Mononuclear cell (primary cell): ENCODE results near the gene CTNNA1. TPM values are rescaled to one million over a fixed set of nuclear protein-coding genes. Genes with fewer than 3 reads are reported as not detected.

Experiments used
- H3K27me3 ChIP-seq: 2 replicates; pipeline ENCODE4 v1.6.0; 2011; ENCODE audit warnings: low read length, control low read depth; ENCODE audit not compliant: insufficient read depth
- H3K4me1 ChIP-seq: 2 replicates; pipeline ENCODE4 v1.5.1; 2011; ENCODE audit warnings: mild to moderate bottlenecking, low read length, control low read depth; ENCODE audit not compliant: insufficient read depth
- H3K4me3 ChIP-seq: 2 replicates; pipeline ENCODE4 v1.5.1; 2011; ENCODE audit warnings: mild to moderate bottlenecking, low read length, moderate library complexity
- H3K9me3 ChIP-seq: 2 replicates; pipeline ENCODE4 v1.5.1; 2011; ENCODE audit warnings: low read depth, mild to moderate bottlenecking, control low read depth, low read length
- total RNA-seq: library from RNA; depleted of rRNA; stranded (reverse); fragments of >200 nt; gene quantifications from one replicate; pipeline ENCODE4 v1.2.3, GENCODE V29; 2012

Gene CTNNA1
- total RNA-seq, 1 donor, result 67.2 TPM

DNA sequence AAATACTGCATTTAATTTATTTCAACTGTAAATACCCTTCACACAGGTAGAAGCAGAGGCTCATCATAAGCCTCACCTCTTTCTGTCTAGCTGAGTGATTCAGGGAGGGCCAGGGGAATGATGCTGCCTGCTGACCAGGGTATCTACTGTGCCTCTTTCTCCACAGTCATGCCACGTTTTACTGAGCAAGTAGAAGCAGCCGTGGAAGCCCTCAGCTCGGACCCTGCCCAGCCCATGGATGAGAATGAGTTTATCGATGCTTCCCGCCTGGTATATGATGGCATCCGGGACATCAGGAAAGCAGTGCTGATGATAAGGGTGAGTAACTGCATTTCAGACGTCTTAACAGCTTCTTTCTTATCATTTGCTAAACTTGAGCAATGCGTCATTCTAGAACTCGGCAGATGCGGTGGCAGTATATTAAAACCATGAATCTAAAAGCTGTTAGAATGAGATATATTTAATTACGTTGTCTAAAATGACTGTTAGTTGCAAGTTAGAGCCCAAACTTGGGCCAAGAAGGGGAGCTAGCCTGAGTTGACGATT lies 171.9 kb downstream of the CTNNA1 start:
- Histone ChIP-seq H3K4me3 (no peak overlapping the region), H3K27me3 (no peaks in the 10 kb centered on the region), H3K9me3 (no peaks in the 10 kb centered on the region), H3K4me1 (no peaks in the 10 kb centered on the region)

- Histone ChIP-seq H3K27me3 (no peaks in the 10 kb centered on the region), H3K4me1 (no peaks in the 10 kb centered on the region), H3K4me3 (no peak overlapping the region), H3K9me3 (no peaks in the 10 kb centered on the region)
Observed at GRCh38 chr5:138926257-138926656, 173.0 kb downstream of the CTNNA1 start.

- Histone ChIP-seq H3K4me1 (no peaks in the 10 kb centered on the region), H3K4me3 (no peak overlapping the region), H3K9me3 (no peaks in the 10 kb centered on the region), H3K27me3 (no peaks in the 10 kb centered on the region)
Observed at GRCh38 chr5:138926688-138927448, 173.6 kb downstream of the CTNNA1 start.

- no peak overlapping the region for H3K4me3 ChIP-seq
- H3K4me1 ChIP-seq, result no peaks in the 10 kb centered on the region
- no peaks in the 10 kb centered on the region for H3K9me3 ChIP-seq
- H3K27me3 ChIP-seq, result no peaks in the 10 kb centered on the region
Observed at GRCh38 chr5:138927544-138927943, 174.3 kb downstream of the CTNNA1 start.

DNA sequence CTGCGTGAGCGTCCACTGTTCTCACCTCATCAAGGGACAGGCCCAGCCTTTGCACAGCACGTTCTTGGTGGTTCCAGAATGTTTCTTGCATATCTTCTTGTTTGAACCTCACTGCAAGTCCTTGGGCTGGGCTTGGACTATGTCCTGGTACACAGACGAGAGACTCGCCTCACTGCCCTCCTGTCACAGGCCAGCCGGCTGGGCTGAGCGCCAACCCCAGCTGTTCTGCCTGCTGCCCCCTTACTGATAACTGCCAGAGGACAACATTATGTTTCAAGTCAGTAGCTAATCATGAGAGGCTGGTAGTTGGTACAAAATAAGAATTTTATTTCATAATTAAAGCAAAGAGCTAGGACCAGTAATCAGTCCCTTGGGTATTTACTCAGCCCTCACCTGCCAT lies 174.8 kb downstream of the CTNNA1 start:
- H3K27me3 ChIP-seq, result no peaks in the 10 kb centered on the region
- H3K4me3 ChIP-seq, result no peak overlapping the region
- H3K9me3 ChIP-seq, result no peaks in the 10 kb centered on the region
- no peaks in the 10 kb centered on the region for H3K4me1 ChIP-seq

DNA sequence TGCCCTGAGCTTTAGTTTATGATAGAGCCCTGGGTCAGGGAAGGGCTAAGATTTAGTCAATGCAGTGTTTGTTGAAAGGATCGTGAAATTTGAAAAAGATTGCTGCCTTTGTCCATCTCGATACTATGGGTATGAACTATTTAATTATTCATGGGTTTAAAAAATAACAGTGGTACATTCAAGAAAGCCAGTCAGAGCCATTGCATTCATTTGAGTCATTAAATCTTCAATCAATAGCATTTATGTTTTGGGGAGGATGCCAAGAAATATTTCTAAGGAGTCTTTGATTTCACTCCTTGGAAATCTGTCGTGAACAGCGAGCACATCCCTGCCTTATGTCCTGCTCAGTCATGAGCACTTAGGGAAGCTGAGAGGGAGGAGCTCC lies 176.3 kb downstream of the CTNNA1 start:
- H3K9me3 ChIP-seq, result no peaks in the 10 kb centered on the region
- H3K4me1 ChIP-seq, result no peaks in the 10 kb centered on the region
- H3K27me3 ChIP-seq, result no peaks in the 10 kb centered on the region
- H3K4me3 ChIP-seq, result no peak overlapping the region

DNA sequence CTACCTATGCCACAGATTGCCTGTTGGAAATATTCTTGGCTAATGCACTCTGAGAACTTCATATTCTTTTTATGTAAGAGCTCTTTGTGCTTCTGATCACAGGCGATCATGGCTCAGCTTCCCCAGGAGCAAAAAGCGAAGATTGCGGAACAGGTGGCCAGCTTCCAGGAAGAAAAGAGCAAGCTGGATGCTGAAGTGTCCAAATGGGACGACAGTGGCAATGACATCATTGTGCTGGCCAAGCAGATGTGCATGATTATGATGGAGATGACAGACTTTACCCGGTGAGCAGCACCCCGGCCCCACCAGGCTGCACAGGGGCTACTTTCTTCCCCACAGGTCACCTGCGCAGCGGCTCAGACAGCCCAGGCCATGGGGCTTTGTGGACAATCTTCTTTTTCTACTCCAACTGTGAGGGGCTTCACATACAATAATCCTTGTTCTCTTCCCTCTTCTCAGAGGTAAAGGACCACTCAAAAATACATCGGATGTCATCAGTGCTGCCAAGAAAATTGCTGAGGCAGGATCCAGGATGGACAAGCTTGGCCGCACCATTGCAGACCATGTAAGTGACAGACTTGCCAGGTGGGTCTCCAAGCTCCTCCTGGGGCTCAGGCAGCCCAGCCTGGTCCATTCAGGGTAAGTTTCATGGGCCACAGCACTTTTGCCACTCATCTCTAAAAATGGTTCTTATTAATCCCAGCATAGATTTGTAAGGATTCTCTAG lies 177.3 kb downstream of the CTNNA1 start:
- Histone ChIP-seq H3K27me3 (no peaks in the 10 kb centered on the region), H3K4me1 (no peaks in the 10 kb centered on the region), H3K9me3 (no peaks in the 10 kb centered on the region), H3K4me3 (no peak overlapping the region)

DNA sequence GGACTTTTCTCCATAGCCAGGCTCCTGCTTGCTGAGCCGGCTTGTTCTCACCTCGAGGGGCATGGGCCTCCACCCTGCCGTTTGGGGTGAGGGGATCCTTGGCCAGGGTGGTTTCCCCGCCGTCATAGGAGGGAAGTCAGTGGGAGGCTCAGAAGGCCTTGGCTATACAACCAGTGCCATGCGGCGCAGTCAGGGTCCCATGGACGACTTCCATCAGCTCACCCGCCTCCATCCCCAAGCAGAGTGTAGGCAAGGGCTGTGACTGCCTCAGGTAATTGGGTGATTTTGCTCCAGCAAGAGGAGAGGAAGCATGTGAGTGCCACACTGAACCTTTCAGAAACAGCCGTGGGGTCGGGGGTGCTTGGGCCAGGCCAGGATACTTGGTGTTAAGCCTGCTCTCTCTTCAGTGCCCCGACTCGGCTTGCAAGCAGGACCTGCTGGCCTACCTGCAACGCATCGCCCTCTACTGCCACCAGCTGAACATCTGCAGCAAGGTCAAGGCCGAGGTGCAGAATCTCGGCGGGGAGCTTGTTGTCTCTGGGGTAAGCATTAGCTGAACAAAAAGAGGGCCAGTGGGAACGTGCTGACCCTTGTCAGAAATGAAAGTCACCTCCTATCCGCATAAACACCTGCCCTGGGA lies 179.1 kb downstream of the CTNNA1 start:
- H3K27me3 ChIP-seq, result no peaks in the 10 kb centered on the region
- H3K4me3 ChIP-seq, result no peak overlapping the region
- no peaks in the 10 kb centered on the region for H3K9me3 ChIP-seq
- no peaks in the 10 kb centered on the region for H3K4me1 ChIP-seq

DNA sequence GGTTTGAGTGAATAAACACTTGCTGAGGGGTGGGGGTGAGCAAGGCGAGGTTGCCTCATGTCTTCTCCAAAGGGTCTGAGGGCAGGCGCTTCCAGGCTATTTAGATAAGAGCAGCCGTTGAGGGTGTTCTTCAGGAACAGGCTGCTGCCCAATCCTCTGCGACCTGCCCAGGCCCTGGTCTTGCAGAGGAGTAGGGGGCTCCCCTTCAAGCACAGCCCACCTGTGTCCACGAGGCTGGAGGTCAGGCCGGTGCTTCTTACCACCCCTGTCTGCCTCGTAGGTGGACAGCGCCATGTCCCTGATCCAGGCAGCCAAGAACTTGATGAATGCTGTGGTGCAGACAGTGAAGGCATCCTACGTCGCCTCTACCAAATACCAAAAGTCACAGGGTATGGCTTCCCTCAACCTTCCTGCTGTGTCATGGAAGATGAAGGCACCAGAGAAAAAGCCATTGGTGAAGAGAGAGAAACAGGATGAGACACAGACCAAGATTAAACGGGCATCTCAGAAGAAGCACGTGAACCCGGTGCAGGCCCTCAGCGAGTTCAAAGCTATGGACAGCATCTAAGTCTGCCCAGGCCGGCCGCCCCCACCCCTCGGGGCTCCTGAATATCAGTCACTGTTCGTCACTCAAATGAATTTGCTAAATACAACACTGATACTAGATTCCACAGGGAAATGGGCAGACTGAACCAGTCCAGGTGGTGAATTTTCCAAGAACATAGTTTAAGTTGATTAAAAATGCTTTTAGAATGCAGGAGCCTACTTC lies 180.5 kb downstream of the CTNNA1 start:
- Histone ChIP-seq H3K9me3 (no peaks in the 10 kb centered on the region), H3K27me3 (no peaks in the 10 kb centered on the region), H3K4me1 (no peaks in the 10 kb centered on the region), H3K4me3 (no peak overlapping the region)

- H3K4me1 ChIP-seq, result no peaks in the 10 kb centered on the region
- no peaks in the 10 kb centered on the region for H3K9me3 ChIP-seq
- no peaks in the 10 kb centered on the region for H3K27me3 ChIP-seq
- H3K4me3 ChIP-seq, result no peak overlapping the region
Observed at GRCh38 chr5:138934971-138935370, 181.7 kb downstream of the CTNNA1 start.

- Histone ChIP-seq H3K9me3 (no peaks in the 10 kb centered on the region), H3K27me3 (no peaks in the 10 kb centered on the region), H3K4me3 (no peak overlapping the region), H3K4me1 (no peaks in the 10 kb centered on the region)
Observed at GRCh38 chr5:138935466-138935865, 182.2 kb downstream of the CTNNA1 start.

DNA sequence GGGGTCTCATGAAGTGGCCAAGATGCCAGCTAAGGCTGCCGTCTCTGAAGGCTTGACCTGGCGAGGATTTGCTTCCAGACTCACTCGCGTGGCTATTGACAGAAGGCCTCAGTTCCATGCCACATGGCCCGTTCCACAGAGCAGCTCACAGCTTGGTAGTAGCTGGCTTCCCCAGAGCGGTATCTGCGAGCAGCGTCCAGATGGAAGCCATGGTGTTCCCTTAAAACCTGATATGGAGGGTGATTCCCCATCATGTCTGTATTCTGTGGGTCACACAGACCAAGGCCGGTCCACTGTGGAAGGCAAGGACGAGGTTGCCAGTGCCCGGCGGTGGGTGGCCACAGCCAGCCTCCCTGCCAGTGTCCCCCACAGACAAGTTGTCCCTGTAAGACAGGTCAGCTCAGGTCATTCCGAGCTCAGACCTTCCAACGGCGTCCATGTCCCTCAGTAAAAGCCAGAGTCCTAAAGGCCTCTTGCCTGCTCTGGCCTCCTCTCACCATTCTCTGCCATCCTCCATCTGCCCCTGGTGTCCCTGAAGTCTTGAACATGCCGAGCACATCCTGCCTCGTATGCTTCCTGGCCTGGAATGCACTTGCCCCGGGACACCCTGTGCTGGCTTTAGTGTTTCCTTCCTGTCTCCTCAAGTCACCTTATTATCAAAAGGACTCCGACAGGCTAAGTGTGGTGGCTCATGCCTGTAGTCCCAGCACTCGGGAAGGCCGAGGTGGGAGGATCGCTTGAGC lies 183.2 kb downstream of the CTNNA1 start:
- Histone ChIP-seq H3K4me3 (no peak overlapping the region), H3K4me1 (no peaks in the 10 kb centered on the region), H3K9me3 (no peaks in the 10 kb centered on the region), H3K27me3 (no peaks in the 10 kb centered on the region)

DNA sequence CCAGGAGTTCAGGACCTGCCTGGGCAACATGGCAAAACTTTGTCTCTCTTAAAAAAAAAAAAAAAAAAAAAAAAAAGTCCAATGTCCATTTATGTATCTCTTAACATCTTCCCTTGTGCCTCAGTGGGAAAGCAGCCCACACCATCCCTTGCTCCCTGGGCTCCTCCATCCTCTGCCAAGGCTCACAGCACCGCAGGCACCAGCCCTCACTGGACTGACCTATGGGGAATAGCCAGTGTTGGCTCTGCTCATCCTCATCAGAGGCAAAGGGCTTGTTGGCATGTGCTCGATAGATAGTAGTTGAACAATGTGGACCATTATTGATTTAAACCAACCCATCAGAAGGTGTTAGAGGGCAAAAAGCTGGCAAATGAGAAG lies 183.7 kb downstream of the CTNNA1 start:
- H3K9me3 ChIP-seq, result no peaks in the 10 kb centered on the region
- no peaks in the 10 kb centered on the region for H3K27me3 ChIP-seq
- H3K4me3 ChIP-seq, result no peak overlapping the region
- no peaks in the 10 kb centered on the region for H3K4me1 ChIP-seq
